ENCODE measurements around the gene LACTB.

DNA sequence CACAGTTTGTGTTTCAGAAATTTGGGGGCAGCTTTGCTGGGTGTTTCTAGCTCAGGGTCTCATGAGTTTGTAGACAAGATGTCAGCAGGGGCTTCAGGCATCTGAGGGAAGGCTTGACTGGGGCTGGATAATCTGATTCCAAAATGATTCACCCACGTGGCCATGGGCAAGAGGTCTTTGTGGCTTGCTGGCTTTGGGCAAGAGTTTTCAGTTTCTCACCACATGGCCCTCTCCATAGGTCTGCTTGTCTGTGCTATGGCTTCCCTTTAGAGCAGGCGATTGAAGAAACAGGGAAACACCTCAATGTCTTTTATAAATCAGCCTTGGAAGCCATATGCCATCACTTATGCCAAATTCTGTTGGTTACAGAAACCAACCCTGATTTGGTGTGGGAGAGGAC is 23.8 kb downstream of the LACTB start:
- no peak for TF ChIP-seq POLR2AphosphoS5 (IDR thresholded peaks at IDR 0.05)
- TF ChIP-seq, protein P1, sequence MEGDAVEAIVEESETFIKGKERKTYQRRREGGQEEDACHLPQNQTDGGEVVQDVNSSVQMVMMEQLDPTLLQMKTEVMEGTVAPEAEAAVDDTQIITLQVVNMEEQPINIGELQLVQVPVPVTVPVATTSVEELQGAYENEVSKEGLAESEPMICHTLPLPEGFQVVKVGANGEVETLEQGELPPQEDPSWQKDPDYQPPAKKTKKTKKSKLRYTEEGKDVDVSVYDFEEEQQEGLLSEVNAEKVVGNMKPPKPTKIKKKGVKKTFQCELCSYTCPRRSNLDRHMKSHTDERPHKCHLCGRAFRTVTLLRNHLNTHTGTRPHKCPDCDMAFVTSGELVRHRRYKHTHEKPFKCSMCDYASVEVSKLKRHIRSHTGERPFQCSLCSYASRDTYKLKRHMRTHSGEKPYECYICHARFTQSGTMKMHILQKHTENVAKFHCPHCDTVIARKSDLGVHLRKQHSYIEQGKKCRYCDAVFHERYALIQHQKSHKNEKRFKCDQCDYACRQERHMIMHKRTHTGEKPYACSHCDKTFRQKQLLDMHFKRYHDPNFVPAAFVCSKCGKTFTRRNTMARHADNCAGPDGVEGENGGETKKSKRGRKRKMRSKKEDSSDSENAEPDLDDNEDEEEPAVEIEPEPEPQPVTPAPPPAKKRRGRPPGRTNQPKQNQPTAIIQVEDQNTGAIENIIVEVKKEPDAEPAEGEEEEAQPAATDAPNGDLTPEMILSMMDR (IDR thresholded peaks at IDR 0.05 in 8 of 11, conservative IDR thresholded peaks at IDR 0.05 in 3 of 11), result no peak

Measured in spleen (tissue), 7 donors.